Fibroblast of mammary gland (primary cell): ENCODE measurements around the gene GSTM4.

ENCODE experiments used
- DNase-seq: peaks from one replicate; pipeline ENCODE4 v3.0.0-alpha.2; 2010; ENCODE audit warnings: low read depth
- H3K4me3 ChIP-seq: 2 replicates; pipeline ENCODE4 v1.5.1; 2011; ENCODE audit warnings: low read depth, mild to moderate bottlenecking, low read length, moderate library complexity; ENCODE audit not compliant: control insufficient read depth
- TF ChIP-seq, protein P1 (sequence below): conservative IDR thresholded peaks from 2 replicates; pipeline ENCODE4 v1.5.1; 2011; ENCODE audit warnings: low read depth, low read length, inconsistent platforms; ENCODE audit not compliant: control insufficient read depth, insufficient read depth

The GSTM4 gene

DNA sequence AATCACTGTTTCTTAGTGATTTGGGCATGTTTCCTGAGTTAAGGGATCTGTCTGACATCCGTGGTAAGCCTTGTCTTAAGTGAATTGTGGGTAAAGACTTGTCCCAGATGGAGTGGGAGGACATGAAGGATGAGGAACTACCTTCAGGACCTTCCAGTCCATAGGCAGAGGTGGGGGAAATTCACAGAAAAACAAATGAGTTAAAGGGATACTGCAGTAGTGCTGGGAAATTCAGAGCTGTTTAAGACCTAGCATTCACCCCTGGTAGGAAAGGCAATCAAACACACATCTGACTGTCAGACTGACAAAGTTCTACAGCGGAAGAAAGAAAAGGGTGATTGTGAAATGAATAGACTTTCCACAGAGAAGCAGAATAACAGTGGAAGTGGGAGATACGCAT is 39.5 kb upstream of the GSTM4 start:
- DNase-seq = no peak
- TF ChIP-seq, protein P1, sequence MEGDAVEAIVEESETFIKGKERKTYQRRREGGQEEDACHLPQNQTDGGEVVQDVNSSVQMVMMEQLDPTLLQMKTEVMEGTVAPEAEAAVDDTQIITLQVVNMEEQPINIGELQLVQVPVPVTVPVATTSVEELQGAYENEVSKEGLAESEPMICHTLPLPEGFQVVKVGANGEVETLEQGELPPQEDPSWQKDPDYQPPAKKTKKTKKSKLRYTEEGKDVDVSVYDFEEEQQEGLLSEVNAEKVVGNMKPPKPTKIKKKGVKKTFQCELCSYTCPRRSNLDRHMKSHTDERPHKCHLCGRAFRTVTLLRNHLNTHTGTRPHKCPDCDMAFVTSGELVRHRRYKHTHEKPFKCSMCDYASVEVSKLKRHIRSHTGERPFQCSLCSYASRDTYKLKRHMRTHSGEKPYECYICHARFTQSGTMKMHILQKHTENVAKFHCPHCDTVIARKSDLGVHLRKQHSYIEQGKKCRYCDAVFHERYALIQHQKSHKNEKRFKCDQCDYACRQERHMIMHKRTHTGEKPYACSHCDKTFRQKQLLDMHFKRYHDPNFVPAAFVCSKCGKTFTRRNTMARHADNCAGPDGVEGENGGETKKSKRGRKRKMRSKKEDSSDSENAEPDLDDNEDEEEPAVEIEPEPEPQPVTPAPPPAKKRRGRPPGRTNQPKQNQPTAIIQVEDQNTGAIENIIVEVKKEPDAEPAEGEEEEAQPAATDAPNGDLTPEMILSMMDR = no peak
- no peak overlapping the region for H3K4me3 ChIP-seq

DNA sequence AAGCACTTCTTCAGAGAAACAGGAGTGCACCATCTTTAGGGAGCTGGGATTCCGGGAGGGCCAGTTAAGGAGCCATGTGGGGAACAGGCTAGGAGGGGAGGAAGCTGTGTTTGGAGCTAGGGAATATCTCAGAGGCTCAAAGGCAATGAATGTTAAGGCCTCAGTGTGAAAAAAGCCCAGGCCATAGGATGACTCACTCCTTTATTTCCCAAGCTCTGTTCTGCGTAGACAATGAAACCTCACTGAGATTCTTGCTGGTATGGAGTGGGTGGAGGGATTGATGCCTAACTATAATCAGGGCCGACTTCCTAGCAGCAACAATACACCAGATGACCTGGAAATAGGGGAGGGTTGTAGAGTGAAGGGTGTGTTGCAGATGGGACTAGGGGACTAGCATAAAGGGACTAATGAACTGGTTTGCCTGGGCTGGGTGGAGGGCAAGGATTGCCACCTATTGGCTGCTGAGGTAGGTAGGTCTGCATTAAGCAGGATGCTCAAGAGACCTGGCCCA is 38.6 kb upstream of the GSTM4 start:
- H3K4me3 ChIP-seq = no peak overlapping the region
- peak; percentile 97 for DNase-seq
- TF ChIP-seq, protein P1 = no peak

DNA sequence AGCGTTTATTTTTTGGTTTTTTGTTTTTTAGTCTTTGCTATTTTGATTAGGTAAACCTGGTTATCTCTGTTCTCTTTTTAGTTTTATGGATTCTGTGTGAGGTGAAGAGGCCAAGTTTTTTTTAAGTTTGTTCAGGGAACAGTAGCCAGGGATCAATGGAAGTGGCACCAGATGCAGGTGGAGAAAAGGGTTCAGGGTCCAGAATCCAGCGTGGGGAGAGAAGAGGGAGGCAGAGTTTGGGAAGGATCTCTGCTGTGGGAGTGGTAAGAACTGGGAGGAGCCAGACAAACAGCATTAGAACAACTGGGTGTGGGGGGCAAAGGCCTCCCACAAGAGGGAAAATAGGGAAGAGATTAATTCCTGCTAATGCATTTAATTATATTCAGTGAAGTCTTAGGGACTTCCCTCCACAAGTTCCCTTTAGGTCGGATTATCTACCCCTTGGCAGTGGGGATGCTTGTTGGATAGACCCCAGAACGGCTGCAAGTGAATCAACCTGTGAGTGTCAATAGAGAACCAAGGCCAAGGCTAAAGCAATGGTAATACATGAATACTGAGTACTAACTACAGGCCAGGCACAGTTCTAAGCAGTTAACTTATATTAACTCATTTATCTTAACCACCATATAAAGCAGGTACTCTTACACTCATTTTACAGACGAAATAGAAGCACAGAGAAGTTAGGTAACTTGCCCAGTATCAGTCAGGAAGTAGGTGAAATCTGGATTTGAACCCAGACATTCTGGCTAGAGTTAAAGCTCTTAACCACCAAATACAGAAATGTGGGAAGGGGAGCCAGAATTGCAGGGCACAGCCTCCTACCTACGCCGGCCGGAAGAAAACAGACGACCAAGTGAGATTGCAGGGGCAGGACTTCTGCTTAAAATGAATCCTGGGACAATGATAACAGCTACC is 37.0 kb upstream of the GSTM4 start:
- peak overlapping the region; percentile 91 for H3K4me3 ChIP-seq
- TF ChIP-seq, protein P1 = no peak

DNA sequence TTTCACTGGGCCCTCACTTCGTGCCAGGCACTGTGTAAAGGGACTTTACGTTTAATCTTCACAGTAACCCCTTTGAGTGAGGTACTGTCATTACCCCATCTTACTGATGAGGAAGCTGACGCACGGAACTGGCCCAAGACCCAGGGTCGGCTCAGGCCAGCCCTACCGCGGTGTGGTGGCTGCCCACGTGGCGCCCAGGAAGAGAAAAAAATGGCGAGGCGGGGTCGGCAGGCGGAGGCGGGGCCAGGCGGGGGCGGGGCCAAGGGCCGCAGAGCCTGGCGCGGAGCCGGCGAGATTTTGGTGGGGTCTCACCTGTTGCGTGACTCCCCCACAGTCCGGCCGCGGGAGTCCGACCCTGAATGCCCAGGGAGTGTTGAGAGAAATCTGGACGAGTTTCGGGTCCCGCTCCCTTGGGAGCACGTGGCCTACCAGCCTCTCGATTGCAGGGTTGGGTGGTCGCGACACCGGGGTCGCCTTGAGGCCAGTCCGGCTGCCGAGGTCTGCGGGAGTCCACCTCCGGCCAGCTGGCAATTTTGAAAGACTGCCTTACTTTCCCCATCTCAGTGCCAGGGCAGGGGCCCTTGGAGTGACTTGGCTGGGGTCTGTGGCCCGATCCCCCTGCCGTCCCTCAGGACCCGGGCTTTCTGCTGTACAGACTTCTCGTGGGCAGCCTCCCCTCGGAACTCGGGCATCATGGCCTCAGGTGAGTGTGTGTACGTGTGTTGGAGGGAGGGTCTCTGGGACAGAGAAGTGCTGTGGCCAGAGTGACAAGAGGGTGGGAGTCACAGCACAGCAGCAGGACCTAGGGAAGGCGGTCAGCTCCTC is 36.1 kb upstream of the GSTM4 start, which contains the start of the genes AMPD2 and GNAT2:
AMPD2 (plus strand) TSS at position 262 of the 825 bp plus-strand sequence. CDS start 1,339 bp downstream, outside the sequence.
GNAT2 (minus strand) TSS at position 41 of the 825 bp plus-strand sequence. CDS start 6,746 bp downstream, outside the sequence.
- peak; percentile 85 for DNase-seq
- TF ChIP-seq, protein P1 = no peak
- H3K4me3 ChIP-seq = peak within 1 kb of the TSS; percentile 91

More for the DNA sequence above, 37.0 kb upstream of the GSTM4 start:
- DNase-seq = no peak

DNA sequence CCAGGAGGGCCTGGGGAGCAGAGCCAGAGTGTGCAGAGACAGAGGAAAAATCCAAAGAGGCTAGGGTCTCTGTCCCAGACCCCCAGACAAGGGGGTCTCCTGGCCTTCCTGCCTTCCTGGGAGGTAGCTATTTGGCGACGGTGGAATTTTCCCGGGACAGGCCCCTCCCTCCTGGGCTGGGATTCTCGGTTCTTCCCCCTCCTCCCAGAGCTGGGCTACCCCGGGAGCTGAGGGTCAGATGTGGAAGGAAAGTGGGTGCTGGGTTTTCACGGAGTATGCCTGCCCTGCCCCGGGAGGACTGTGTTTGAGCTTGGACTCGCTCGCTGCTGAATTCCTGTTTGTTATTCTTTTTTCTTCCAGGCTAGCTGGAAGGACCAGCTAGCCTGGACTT is 35.5 kb upstream of the GSTM4 start:
- TF ChIP-seq, protein P1 = no peak
- peak; percentile 50 for DNase-seq
- H3K4me3 ChIP-seq = peak overlapping the region; percentile 91

DNA sequence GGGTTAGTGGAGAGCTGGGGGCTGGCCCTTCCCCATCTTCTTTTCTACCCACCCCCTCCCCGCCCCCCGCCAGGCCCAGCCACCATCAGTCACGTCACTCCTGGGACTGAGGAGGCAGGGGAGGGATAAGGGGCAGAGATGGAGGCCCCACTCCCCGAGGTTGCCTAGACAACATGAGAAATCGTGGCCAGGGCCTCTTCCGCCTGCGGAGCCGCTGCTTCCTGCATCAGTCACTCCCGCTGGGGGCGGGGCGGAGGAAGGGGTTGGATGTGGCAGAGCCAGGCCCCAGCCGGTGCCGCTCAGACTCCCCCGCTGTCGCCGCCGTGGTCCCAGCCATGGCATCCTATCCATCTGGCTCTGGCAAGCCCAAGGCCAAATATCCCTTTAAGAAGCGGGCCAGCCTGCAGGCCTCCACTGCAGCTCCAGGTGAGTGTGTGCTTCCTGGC is 35.0 kb upstream of the GSTM4 start:
- TF ChIP-seq, protein P1 = no peak
- peak overlapping the region; percentile 91 for H3K4me3 ChIP-seq
- DNase-seq = peak; percentile 90
